ENCODE measurements around the gene DSCAML1.
"Not testable (repeated sequence)": the region's sequence is repeated elsewhere in the genome, so short reads cannot be mapped to it uniquely, and the experiment has no call there.

Gene DSCAML1

GRCh38 chr11:117792241-117792640 is 4.8 kb downstream of the DSCAML1 start:
- peak; percentile 80 for DNase-seq

- DNase-seq = no peak
Measured at GRCh38 chr11:117790279-117790678, 6.7 kb downstream of the DSCAML1 start.

- no peak for DNase-seq
Measured at GRCh38 chr11:117789241-117789640, 7.8 kb downstream of the DSCAML1 start.

- DNase-seq = peak; percentile 91
Measured at GRCh38 chr11:117786135-117786870, 10.7 kb downstream of the DSCAML1 start.

GRCh38 chr11:117782101-117782500 is 14.9 kb downstream of the DSCAML1 start:
- no peak for DNase-seq

GRCh38 chr11:117781627-117782026 is 15.4 kb downstream of the DSCAML1 start:
- peak; percentile 25 for DNase-seq

- DNase-seq = no peak
Measured at GRCh38 chr11:117780456-117780855, 16.6 kb downstream of the DSCAML1 start.

GRCh38 chr11:117774553-117774952 is 22.5 kb downstream of the DSCAML1 start:
- DNase-seq = no peak

- DNase-seq = no peak
Measured at GRCh38 chr11:117772360-117772759, 24.7 kb downstream of the DSCAML1 start.

- DNase-seq = no peak
Measured at GRCh38 chr11:117771841-117772240, 25.2 kb downstream of the DSCAML1 start.

- no peak for DNase-seq
Measured at GRCh38 chr11:117771197-117771596, 25.8 kb downstream of the DSCAML1 start.

GRCh38 chr11:117770061-117770460 is 27.0 kb downstream of the DSCAML1 start:
- no peak for DNase-seq

GRCh38 chr11:117769533-117769932 is 27.5 kb downstream of the DSCAML1 start:
- no peak for DNase-seq

GRCh38 chr11:117768506-117768905 is 28.5 kb downstream of the DSCAML1 start:
- no peak for DNase-seq

GRCh38 chr11:117767071-117767470 is 29.9 kb downstream of the DSCAML1 start:
- no peak for DNase-seq

GRCh38 chr11:117766576-117766975 is 30.4 kb downstream of the DSCAML1 start:
- no peak for DNase-seq

GRCh38 chr11:117766026-117766425 is 31.0 kb downstream of the DSCAML1 start:
- DNase-seq = no peak

- no peak for DNase-seq
Measured at GRCh38 chr11:117765068-117765467, 31.9 kb downstream of the DSCAML1 start.

- DNase-seq = not testable (repeated sequence)
Measured at GRCh38 chr11:117763465-117763864, 33.6 kb downstream of the DSCAML1 start.

- DNase-seq = peak; percentile 94
Measured at GRCh38 chr11:117761993-117762392, 35.0 kb downstream of the DSCAML1 start.

- DNase-seq = no peak
Measured at GRCh38 chr11:117759305-117759704, 37.7 kb downstream of the DSCAML1 start.

- DNase-seq = no peak
Measured at GRCh38 chr11:117754030-117754429, 43.0 kb downstream of the DSCAML1 start.

GRCh38 chr11:117752721-117753237 is 44.2 kb downstream of the DSCAML1 start:
- no peak for DNase-seq

- DNase-seq = no peak
Measured at GRCh38 chr11:117752071-117752470, 44.9 kb downstream of the DSCAML1 start.

All from DMS53 (cell line).